Astrocyte of the cerebellum (primary cell): ENCODE data around the gene NHLRC1.

Experiments used
- DNase-seq: peaks from one replicate; pipeline ENCODE4 v3.0.0-alpha.2; 2011; ENCODE audit warnings: low read depth
- H3K4me3 ChIP-seq: 2 replicates; pipeline ENCODE4 v1.5.1; 2011; ENCODE audit warnings: mild to moderate bottlenecking, low read depth, low read length, moderate library complexity
- CTCF ChIP-seq: IDR thresholded peaks from 2 replicates; pipeline ENCODE4 v1.5.1; 2012; ENCODE audit warnings: low read length, low read depth, moderate library complexity, mild to moderate bottlenecking; ENCODE audit errors: missing control alignments
- in situ Hi-C: cut with HindIII; loops from 2 replicates; pipeline ENCODE4 v1.10.0; 2017; ENCODE audit warnings: low sequenced_read_pairs

The NHLRC1 gene

GRCh38 chr6:18122128-18123093 is at the start of gene NHLRC1:
TSS of gene NHLRC1 (minus strand) at chr6:18122677. CDS start at chr6:18122606, 71 bp downstream.
- peak within 1 kb of the TSS; percentile 42 for H3K4me3 ChIP-seq
- peak; percentile 91 for TF ChIP-seq CTCF
- peak; percentile 57 for DNase-seq
- in situ Hi-C loops, result no loop called here

GRCh38 chr6:18171871-18172270 is 49.4 kb upstream of the NHLRC1 start:
- no peak overlapping the region for H3K4me3 ChIP-seq
- DNase-seq, result no peak
- in situ Hi-C loops, result no loop called here
- TF ChIP-seq CTCF, result no peak

GRCh38 chr6:18168264-18168663 is 45.8 kb upstream of the NHLRC1 start:
- no peak for TF ChIP-seq CTCF
- in situ Hi-C loops, result no loop called here
- DNase-seq, result no peak
- no peak overlapping the region for H3K4me3 ChIP-seq

- in situ Hi-C loops, result no loop called here
- DNase-seq, result no peak
- H3K4me3 ChIP-seq, result no peak overlapping the region
- no peak for TF ChIP-seq CTCF
Measured at GRCh38 chr6:18166312-18167036, 44.0 kb upstream of the NHLRC1 start.

GRCh38 chr6:18165751-18166150 is 43.3 kb upstream of the NHLRC1 start:
- TF ChIP-seq CTCF, result no peak
- in situ Hi-C loops, result no loop called here
- no peak for DNase-seq
- no peak overlapping the region for H3K4me3 ChIP-seq

- no peak for DNase-seq
- H3K4me3 ChIP-seq, result no peak overlapping the region
- no peak for TF ChIP-seq CTCF
- in situ Hi-C loops, result no loop called here
Measured at GRCh38 chr6:18162401-18162800, 39.9 kb upstream of the NHLRC1 start.
